ENCODE data around the gene AOC2. TPM values are rescaled to one million over a fixed set of nuclear protein-coding genes. Genes with fewer than 3 reads are reported as not detected.

AOC2 gene
- total and polyA plus RNA-seq, 2 of the 8 experiments (the other 6 are each of a cell fraction or from before 2014, with no cell fraction given) = 4.2 to 4.7 TPM

DNA sequence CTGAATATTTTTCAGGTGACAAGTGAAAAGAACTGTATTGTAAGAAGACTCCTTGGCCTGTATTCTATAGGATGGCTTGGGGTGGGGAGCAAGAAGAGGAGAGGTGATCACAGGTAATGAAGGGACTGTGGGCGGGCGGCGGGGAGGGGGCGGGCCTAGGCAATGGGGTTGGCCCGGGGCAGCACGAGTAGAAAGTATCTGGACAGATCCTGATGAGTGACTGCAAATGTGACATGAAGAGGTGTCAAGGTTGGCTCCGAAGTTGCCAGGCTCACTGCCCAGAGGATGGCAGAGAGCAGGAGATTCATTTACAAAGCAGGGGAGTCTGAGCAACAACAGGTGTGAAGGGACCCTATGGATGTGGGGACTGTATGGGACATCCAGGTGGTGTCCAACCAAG is 45.4 kb downstream of the AOC2 start:
- H2AK5ac ChIP-seq (ENCODE audit: low read depth, low read length) = no peak overlapping the region
- no peak overlapping the region for H2AFZ ChIP-seq (ENCODE audit: low read length)
- DNase-seq (ENCODE audit: low read depth in 1 of 2, low spot score in 2 of 2) (no peak), FAIRE-seq (no peak)
- no peak overlapping the region for H2BK120ac ChIP-seq (replicated peaks; ENCODE audit: low read depth, low read length)
- H3K79me2 ChIP-seq (ENCODE audit: control insufficient read depth in 1 of 2, insufficient read depth in 2 of 2, low read length in 2 of 2) = no peaks in the 10 kb centered on the region
- ChIA-PET CTCF (ENCODE audit: partially characterized antibody) (interaction anchor here (1.0 to 2.6 kb wide), 2 partner anchors 11 to 20 kb away, joined by 4 to 9 read pairs; no protein-coding TSS in a partner anchor), POLR2A (ENCODE audit: partially characterized antibody) (no interaction called here)
- no peak overlapping the region for H3K4ac ChIP-seq (replicated peaks; ENCODE audit: insufficient read length, low read depth, low read length)
- H3K27me3 ChIP-seq (replicated peaks in 1 of 4; ENCODE audit: control insufficient read depth in 3 of 4, extremely low read depth in 1 of 4, insufficient read depth in 3 of 4, low read length in 3 of 4) = no peaks in the 10 kb centered on the region
- no peaks in the 10 kb centered on the region for H3K36me3 ChIP-seq (ENCODE audit: control insufficient read depth in 2 of 4, insufficient read depth in 4 of 4, low read length in 3 of 4)
- no peaks in the 10 kb centered on the region for H3K79me1 ChIP-seq (ENCODE audit: low read depth, low read length)
- no peak overlapping the region for H3K18ac ChIP-seq (ENCODE audit: extremely low read depth, low read length)
- no peak overlapping the region for H2BK20ac ChIP-seq (ENCODE audit: low read length)
- H3K9ac ChIP-seq (replicated peaks in 1 of 4; ENCODE audit: extremely low read depth in 1 of 4, low read depth in 3 of 4, low read length in 3 of 4) = no peak overlapping the region
- no peak overlapping the region for H4K5ac ChIP-seq (ENCODE audit: insufficient read length, low read depth, low read length)
- H3K9me3 ChIP-seq (ENCODE audit: insufficient read depth in 2 of 2, low read depth in 1 of 2, low read length in 1 of 2) = no peaks in the 10 kb centered on the region
- no peak overlapping the region for H3K4me3 ChIP-seq (ENCODE audit: extremely low read depth in 1 of 4, insufficient read depth in 2 of 4, low read depth in 3 of 4, low read length in 4 of 4)
- no peak overlapping the region for H3K56ac ChIP-seq (replicated peaks; ENCODE audit: insufficient read length, low read depth, low read length)
- no peak overlapping the region for H4K91ac ChIP-seq (replicated peaks; ENCODE audit: insufficient read length, low read length)
- H3K4me2 ChIP-seq (ENCODE audit: insufficient read depth in 1 of 2, low read depth in 2 of 2, low read length in 2 of 2) = no peak overlapping the region
- WGBS, 2 experiments (ENCODE audit: extremely low coverage in 1 of 2, insufficient coverage in 1 of 2, insufficient read length in 1 of 2, insufficient replicate concordance in 2 of 2, low coverage in 1 of 2, low lambda C conversion rate in 2 of 2, missing lambda C conversion rate in 1 of 2) = 88% methylated on average over 4 of the region's 7 CpGs; no CpG with 5 or more reads in 1 of the 2 experiments
- no peak overlapping the region for H3K23ac ChIP-seq (ENCODE audit: insufficient read length)
- H2BK5ac ChIP-seq (ENCODE audit: low read depth, low read length) = no peak overlapping the region
- H4K20me1 ChIP-seq (replicated peaks in 1 of 2; ENCODE audit: control insufficient read depth in 1 of 2, insufficient read depth in 2 of 2, low read length in 2 of 2) = no peaks in the 10 kb centered on the region
- no peak overlapping the region for H2BK12ac ChIP-seq (ENCODE audit: low read depth, low read length)
- no peak overlapping the region for H3K14ac ChIP-seq (ENCODE audit: insufficient read length)
- peak overlapping the region; percentile 92; the same call in 1 of the 2 replicates for H2BK15ac ChIP-seq (ENCODE audit: low read length)
- H3K23me2 ChIP-seq (ENCODE audit: low read depth, low read length) = 0 out of 2 replicates have a peak, but pooled peaks cover 2% of the 10 kb centered on the region
- peaks cover 0 to 8% (median 2%) of the 10 kb centered on the region in 4 experiments; a peak in 3 of 7 replicates for H3K4me1 ChIP-seq (replicated peaks in 1 of 4; ENCODE audit: control insufficient read depth in 3 of 4, insufficient read depth in 4 of 4, low read length in 3 of 4)
- no peak overlapping the region for H4K8ac ChIP-seq (ENCODE audit: extremely low read depth, insufficient read depth, low read length)
- no peak overlapping the region for H3K27ac ChIP-seq (ENCODE audit: low read depth, low read length)
- TF ChIP-seq CREB1 (IDR thresholded peaks at IDR 0.05) (no peak), EP300 (IDR thresholded peaks at IDR 0.05; ENCODE audit: borderline replicate concordance in 1 of 2, low read depth in 2 of 2, low read length in 2 of 2) (no peak), SP4 (IDR thresholded peaks at IDR 0.05; ENCODE audit: low read length) (no peak), CBX5 (IDR thresholded peaks at IDR 0.05; ENCODE audit: low read depth, low read length) (no peak), MAX (IDR thresholded peaks at IDR 0.05) (no peak), SIN3A (conservative IDR thresholded peaks at IDR 0.05 in 1 of 2, IDR thresholded peaks at IDR 0.05 in 1 of 2; ENCODE audit: low read depth in 1 of 2, low read length in 2 of 2) (no peak), NRF1 (IDR thresholded peaks at IDR 0.05; ENCODE audit: low read depth, low read length) (no peak), YY1 (IDR thresholded peaks at IDR 0.05; ENCODE audit: low read depth, low read length) (no peak), ASH2L (IDR thresholded peaks at IDR 0.05; ENCODE audit: low read length) (no peak)
- TF ChIP-seq, protein P1, sequence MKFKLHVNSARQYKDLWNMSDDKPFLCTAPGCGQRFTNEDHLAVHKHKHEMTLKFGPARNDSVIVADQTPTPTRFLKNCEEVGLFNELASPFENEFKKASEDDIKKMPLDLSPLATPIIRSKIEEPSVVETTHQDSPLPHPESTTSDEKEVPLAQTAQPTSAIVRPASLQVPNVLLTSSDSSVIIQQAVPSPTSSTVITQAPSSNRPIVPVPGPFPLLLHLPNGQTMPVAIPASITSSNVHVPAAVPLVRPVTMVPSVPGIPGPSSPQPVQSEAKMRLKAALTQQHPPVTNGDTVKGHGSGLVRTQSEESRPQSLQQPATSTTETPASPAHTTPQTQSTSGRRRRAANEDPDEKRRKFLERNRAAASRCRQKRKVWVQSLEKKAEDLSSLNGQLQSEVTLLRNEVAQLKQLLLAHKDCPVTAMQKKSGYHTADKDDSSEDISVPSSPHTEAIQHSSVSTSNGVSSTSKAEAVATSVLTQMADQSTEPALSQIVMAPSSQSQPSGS (IDR thresholded peaks at IDR 0.05; ENCODE audit: low read length) = no peak
